Measurements from ENCODE around the gene SPATA2L.

Gene SPATA2L

GRCh38 chr16:89655062-89655643 is 46.4 kb downstream of the SPATA2L start:
- DNase-seq (ENCODE audit: low read depth): no peak
- H3K4me3 ChIP-seq (ENCODE audit: low read depth, low read length): no peak overlapping the region
- no peak for TF ChIP-seq CTCF (IDR thresholded peaks at IDR 0.05; ENCODE audit: low read depth, low read length)
- TF ChIP-seq POLR2A (IDR thresholded peaks at IDR 0.05; ENCODE audit: extremely low read depth, insufficient read length): no peak
- TF ChIP-seq MAX (IDR thresholded peaks at IDR 0.05; ENCODE audit: low read depth, low read length): no peak
- no peak for TF ChIP-seq MYC (IDR thresholded peaks at IDR 0.05; ENCODE audit: low read depth, low read length)

GRCh38 chr16:89653656-89654295 is 47.7 kb downstream of the SPATA2L start:
- no peak overlapping the region for H3K4me3 ChIP-seq (ENCODE audit: low read depth, low read length)
- TF ChIP-seq POLR2A (IDR thresholded peaks at IDR 0.05; ENCODE audit: extremely low read depth, insufficient read length) (no peak), CTCF (IDR thresholded peaks at IDR 0.05; ENCODE audit: low read depth, low read length) (no peak), MAX (IDR thresholded peaks at IDR 0.05; ENCODE audit: low read depth, low read length) (no peak), MYC (IDR thresholded peaks at IDR 0.05; ENCODE audit: low read depth, low read length) (no peak)
- no peak for DNase-seq (ENCODE audit: low read depth)

GRCh38 chr16:89651584-89651983 is 49.9 kb downstream of the SPATA2L start:
- DNase-seq (ENCODE audit: low read depth): no peak
- no peak overlapping the region for H3K4me3 ChIP-seq (ENCODE audit: low read depth, low read length)
- no peak for TF ChIP-seq CTCF (IDR thresholded peaks at IDR 0.05; ENCODE audit: low read depth, low read length)
- no peak for TF ChIP-seq POLR2A (IDR thresholded peaks at IDR 0.05; ENCODE audit: extremely low read depth, insufficient read length)
- no peak for TF ChIP-seq MAX (IDR thresholded peaks at IDR 0.05; ENCODE audit: low read depth, low read length)
- no peak for TF ChIP-seq MYC (IDR thresholded peaks at IDR 0.05; ENCODE audit: low read depth, low read length)

- no peak for TF ChIP-seq MAX (IDR thresholded peaks at IDR 0.05; ENCODE audit: low read depth, low read length)
- TF ChIP-seq POLR2A (IDR thresholded peaks at IDR 0.05; ENCODE audit: extremely low read depth, insufficient read length): no peak
- TF ChIP-seq MYC (IDR thresholded peaks at IDR 0.05; ENCODE audit: low read depth, low read length): no peak
- no peak for TF ChIP-seq CTCF (IDR thresholded peaks at IDR 0.05; ENCODE audit: low read depth, low read length)
- no peak overlapping the region for H3K4me3 ChIP-seq (ENCODE audit: low read depth, low read length)
- no peak for DNase-seq (ENCODE audit: low read depth)
These were observed 54.6 kb downstream of the SPATA2L start for GRCh38 chr16:89646906-89647305.

All from NB4 (cell line).